Measurements from ENCODE around the gene RHOT1.
"Not testable (repeated sequence)": the region's sequence is repeated elsewhere in the genome, so short reads cannot be mapped to it uniquely, and the experiment has no call there.

RHOT1 gene

DNA sequence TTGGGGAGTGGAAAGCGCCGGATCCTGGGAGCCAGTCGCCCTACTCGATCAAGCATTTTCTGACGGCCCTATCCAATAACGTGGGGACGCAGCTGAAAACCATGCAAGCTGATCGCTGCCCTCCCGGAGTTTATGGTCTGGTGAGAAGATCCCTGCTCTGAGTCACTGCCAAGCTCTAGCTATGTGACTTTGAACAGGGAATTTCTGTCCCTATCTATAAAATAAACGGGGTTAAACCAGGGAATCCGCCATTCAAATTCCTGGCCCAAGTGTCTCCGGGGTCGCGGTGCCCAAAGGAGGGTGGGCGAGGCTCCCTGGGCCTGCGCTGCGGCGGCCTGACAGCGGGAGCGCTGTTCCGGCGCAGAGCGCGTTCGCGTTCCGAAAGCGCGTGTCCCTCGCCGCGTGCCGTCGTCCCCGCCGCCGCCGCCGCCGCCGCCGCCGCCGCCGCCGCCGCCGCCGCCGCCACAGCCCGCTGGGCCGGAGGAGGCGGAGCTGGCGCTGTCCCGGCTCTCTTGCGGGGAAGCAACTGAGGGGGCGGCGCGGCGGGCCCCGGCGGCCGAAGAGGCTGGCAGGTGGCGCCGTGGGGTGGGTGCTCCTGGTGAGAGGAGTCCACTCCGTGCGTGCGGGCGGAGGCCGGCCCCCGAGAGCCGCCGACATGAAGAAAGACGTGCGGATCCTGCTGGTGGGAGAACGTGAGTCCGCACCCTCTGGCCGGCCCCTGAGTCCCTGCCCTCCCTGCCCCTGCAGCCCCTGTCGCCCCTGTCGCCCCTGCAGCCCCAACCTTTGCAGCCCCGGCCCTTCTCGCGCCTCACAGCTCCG, at the start of gene RHOT1:
RHOT1 (plus strand) TSS at position 465 of the 819 bp plus-strand sequence; CDS start at position 656, 191 bp downstream.
- peak; percentile 55 to 62 for DNase-seq (ENCODE audit: low read depth in 2 of 2)

DNA sequence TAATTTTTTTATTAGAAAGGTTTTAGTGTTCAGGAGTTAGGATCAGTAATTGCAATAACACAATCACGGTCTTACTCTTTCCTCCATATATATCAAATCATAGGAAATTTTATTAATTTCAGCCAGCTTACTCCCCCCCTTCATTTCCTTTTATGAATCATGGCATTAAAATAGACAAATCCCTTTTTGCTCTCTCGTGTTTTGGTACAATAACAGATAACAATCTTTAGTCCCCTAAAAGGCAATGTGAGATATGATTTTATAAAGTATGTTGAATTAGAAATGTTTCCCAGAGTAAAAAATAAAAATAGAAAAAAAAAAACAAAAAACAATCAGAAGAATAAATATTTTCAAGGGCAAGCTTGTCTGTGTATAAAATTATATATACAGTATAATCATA, 42.6 kb upstream of the RHOT1 start:
- no peak for DNase-seq (ENCODE audit: low read depth in 2 of 2)

DNA sequence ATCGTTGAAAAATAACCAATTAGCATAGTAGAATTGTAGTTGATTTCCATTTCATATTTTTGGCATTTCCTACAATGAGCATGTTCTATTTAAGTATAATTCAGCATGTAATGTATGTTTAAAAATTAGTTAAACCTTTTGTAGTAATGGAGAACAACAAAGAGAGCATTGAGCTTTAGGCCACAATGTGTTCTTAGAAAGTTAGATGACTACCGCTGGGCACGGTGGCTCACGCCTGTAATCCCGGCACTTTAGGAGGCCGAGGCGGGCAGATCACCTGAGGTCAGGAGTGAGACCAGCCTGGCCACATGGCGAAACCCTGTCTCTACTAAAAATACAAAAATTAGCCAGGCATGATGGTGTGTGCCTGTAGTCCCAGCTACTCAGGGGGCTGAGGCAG, 42.0 kb upstream of the RHOT1 start:
- DNase-seq (ENCODE audit: low read depth in 2 of 2) = not testable (repeated sequence)

DNA sequence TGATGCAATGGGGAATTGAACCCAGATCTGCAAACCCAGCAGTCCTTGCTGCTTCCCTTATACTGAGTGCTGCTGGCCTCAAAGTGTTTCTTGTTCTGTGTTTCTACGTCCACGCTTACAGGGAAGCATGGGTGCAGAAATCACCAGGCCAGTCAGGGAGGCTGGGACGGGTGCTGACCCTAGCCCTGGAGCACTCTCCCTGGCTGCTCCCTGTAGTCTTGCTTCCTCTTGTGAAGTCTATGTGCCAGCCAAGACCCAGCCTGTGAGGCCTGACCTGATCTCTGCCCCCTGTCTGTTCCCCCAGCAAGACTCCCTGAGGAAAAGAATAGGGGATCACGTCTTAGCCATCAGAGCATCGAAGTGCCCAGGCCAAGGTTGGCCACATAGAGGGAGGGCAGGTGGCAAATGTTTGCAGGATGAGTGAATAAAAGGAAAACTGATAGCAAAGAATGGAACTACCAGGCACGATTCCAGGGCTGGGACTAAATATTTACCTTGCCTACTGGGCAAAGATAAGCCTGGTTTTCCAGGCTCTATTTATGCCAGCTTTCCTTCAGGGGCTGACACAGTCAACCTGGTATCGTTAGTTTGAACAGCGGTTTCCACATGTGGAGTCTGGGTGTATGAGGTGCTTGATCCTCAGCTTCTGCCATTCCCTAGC, 41.2 kb upstream of the RHOT1 start:
- no peak for DNase-seq (ENCODE audit: low read depth in 2 of 2)

DNA sequence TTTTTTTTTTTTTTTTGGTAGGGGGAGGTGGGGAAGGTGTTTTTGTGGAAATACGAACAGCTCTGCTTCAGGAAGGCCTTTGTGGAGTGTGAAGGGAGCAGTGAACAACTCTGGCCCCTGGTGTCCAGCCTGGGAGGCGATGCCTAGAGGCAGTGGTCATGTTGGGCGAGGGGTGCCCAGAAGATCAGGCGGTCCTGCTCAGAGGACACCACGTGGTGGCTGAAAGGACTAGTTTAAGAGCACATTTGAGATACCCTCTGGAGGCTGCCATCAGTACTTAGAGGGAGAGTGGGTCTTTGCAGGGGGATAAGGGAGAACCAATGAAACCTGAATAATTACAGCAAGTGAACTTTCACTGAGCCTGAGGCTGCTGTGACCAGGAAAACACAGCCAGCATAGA, 40.1 kb upstream of the RHOT1 start:
- DNase-seq (ENCODE audit: low read depth in 2 of 2) = no peak

DNA sequence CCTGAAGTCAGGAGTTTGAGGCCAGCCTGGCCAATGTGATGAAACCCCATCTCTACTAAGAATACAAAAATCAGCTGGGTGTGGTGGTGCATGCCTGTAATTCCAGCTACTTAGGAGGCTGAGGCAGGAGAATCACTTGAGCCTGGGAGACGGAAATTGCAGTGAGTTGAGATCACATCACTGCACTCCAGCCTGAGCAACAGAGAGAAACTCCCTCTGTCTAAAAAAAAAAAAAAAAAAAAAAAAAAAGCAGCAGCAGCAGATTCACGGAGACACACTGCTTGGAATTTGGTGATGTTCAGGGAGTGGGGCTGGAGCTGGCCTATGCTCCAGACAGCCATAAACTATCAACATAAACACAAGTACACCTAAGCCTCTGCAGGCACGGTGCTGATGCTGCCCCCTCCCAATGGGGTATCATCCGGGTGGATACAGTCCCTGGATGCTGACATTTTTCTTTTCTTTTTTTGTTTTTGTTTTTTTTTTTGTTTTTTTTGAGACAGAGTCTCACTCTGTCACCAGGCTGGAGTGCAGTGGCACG, 39.6 kb upstream of the RHOT1 start:
- no peak for DNase-seq (ENCODE audit: low read depth in 2 of 2)

DNA sequence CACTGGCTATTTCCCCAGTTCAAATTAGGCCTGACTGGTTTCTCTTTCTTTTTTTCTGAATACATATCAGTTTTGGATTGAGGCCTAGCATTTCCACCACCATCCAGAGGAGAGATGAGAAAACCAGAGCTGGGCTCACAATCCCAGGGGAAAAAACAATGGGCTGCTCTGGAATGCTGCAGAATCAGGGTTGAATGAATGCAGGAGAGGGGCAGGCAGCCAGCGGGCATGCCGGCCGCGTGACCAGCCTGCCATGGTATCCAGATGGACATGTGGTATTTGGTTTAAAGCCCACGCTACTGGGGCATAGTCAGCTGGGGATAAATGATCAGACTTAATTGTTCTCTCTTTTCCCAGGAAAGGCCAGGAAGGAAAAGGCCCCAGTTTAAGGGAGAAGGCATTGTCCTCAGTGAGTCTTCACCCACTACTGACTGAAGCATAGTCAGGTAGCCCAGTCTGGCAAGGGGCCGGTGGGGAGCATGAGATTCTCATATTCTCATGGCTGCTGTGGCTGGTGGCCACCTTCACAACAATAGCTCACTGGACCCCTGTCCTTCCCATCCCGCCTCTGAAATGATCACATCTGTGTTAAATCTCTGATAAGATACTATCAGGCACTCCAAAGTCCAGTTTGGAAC, 38.7 kb upstream of the RHOT1 start:
- DNase-seq (ENCODE audit: low read depth in 2 of 2) = no peak

DNA sequence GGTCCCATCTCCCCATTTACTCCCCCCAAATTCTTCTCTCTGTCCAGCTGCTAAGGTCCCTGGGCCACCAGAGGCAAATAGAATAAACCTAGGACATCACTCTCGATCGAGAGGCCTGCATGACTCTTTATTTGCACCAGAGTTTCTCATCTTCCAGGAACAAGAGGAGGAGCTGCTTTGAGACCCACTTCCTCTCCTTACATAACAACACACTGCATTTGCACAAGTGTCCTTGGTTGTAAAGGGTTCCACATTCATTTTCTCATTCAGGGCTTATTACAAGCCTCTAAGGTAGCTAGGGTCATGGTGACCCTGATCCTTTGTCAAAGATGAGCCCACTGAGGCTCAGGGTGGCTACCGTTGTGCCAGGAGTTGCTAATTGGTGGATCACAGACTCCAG, 38.1 kb upstream of the RHOT1 start:
- no peak for DNase-seq (ENCODE audit: low read depth in 2 of 2)

DNA sequence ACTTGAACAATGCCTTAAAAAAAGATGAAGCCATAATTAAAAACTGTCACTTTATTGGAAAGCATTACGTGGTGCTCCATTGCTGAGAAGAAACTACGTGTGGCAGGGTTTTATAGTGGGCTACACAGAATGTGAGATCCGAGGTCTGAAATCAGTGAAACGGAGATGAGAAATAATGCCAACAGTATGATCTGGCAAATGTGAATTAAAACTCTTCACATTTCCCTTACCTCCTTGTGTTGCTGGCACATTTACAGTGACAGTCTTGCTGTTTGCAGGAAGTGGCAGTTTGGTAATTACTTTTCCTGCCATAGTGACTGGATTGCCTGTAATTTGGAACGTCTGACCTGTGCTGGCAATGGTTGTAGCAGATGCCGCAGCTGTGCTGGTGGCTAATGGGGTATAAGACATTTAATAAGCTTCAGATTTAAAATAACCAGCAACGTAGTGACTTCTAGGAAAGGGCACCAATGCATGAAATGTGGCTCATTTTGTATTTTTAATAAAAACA, 35.8 kb upstream of the RHOT1 start:
- not testable (repeated sequence) for DNase-seq (ENCODE audit: low read depth in 2 of 2)

DNA sequence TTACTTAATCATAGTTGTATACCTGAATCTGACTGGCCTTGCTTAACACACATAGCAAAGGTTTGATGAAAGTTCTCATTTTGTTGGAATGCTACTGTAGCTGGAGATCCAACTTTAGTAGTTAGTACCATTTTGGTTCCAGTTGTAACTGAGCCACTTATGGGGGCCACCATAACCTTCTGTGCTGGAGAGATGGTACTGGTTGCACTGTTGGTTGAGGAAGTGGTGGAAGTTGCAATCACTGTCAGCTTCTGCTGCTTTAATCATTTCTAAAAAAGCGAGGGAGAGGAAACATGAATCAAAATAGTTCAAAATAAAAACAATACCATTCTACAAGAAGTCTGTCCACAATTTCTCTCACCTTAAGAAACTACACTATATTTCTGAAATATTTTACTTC, 35.1 kb upstream of the RHOT1 start:
- not testable (repeated sequence) for DNase-seq (ENCODE audit: low read depth in 2 of 2)

DNA sequence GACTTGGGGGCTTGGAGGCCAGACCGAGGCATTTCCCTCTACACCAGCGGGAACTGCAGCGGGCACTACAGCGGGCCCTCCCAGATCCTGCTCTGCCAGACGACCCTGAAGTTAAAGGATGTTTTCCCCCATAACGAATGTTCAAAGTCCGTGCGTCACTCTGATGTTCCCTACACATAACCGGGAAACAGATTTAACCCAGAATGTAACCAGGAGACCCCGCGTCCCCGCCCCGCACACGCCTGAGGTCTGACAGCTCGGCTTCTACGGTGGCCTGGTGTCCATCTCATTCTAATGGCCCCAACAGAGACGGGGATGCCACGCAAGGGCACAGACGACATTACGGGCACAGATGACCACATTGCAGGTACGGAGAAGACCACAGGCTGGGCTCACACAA, 31.7 kb upstream of the RHOT1 start:
- no peak for DNase-seq (ENCODE audit: low read depth in 2 of 2)

DNA sequence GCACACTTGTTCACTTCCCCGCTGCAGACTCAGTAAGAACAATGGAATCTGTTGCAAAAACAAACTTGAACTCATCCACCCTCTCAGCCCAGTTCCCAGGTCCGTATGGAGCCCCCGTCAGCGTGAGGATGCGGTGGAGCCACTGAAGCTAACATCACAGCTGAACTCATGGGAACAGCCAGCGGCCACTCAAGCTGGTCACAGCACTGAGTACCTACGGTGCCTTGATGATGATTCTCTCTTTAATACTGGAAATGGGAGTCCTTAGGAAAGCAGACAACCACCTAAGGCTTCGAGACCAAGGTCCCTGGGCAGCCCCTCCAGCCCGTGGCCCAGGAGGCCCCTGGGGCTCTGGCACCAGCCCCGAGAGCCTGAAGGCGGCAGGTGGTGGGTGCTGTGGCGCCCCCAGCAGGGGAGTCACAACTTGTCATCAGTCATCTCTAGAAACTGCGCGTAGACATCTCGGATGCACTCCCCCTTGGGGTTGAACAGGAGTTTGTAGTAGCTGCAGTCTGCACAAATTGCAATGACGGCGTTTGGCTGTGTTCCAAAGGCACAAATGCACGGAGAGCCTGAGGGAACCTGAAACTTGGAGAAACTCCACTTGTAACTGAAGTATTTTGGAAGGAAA, 31.0 kb upstream of the RHOT1 start:
- no peak for DNase-seq (ENCODE audit: low read depth in 2 of 2)

DNA sequence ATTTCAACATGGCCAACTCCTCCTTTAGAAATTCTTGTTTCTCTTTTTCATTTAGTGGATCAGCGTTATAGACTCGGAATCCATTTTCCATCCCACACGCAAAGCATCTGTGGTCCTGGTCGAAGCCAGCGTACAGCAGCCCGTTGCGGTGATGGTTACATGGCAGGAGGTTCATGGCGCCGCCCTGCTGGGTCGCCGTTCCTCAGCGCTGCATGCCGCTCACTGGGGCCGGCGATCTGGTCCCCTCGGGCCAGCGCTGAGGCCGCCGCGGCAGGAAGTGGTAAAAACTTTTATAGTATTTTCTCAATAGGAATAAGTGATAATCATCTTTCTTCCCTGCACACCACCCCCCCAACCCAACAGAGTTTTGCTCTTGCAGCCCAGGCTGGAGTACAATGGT, 29.9 kb upstream of the RHOT1 start:
- no peak for DNase-seq (ENCODE audit: low read depth in 2 of 2)

DNA sequence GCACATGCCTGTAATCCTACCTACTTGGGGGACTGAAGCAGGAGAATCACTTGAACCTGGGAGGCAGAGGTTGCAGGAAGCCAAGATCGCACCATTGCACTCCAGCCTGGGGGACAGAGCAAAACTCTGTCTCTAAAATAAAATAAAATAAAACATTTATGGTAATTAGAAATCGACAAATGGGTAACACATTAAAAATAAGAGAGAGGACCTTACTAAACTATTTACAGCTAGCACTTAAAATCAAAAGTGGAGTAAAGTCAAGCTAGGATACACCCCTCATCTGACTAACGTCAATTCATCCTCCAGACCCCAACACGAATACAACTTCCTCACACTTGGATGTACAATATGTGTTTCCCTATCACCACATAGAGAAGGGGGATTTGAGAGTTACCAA, 27.8 kb upstream of the RHOT1 start:
- DNase-seq (ENCODE audit: low read depth in 2 of 2) = no peak

DNA sequence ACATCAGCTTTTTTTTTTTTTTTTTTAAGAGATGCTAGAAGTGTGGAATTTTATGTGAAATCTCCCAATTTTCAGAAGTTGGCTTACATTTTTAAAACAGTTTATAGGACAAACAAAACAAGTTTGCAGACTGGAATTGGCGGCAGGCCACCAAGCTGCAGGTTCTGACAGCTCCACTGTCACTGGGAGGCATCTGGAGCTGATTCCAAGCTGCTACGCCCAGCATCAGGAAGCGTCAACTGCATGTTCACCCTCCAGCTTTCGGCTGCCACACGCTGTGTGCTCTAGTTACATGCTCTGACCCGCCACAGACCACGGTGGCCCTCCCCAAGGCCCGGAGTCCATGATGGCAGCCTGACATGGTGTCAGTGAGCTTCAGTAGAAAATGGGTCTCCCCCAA, 26.8 kb upstream of the RHOT1 start:
- not testable (repeated sequence) for DNase-seq (ENCODE audit: low read depth in 2 of 2)

DNA sequence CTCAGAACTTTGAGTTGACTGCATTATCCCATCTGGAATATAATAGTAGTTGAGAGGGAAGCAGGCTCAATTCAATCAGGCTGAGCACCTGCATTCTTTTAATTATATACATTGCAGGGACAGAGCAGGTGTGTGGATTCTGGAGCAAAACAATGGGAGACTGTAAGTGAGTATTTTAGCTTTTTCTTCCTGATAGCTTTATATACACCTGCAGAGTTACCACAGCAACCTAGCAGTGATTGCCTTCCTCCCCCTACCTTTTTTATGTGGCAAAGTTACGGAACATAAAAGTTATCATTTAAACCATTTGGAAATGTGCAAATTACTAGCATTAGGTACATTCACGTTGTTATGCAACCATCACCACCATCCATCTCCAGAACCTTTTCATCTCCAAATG, 25.4 kb upstream of the RHOT1 start:
- DNase-seq (ENCODE audit: low read depth in 2 of 2) = no peak

DNA sequence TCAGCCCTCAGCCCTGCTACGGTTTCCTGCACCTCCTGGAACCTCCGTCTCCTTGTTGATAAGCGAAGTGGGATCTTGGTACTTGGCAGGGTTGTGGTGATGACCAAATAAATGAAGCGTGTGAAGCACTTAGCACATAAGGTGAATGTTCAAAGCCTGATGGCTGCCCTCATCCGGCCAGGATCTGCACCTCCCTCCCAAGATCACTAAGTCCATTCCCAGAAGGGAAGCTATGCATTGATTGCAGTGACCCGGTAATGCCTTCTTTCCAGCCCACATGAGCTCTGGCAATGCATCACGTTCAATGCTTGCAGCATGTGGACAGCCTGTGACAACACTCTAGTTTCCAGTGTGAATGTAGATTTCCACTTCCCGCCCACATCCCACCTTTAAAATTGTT, 24.9 kb upstream of the RHOT1 start:
- DNase-seq (ENCODE audit: low read depth in 2 of 2) = no peak

DNA sequence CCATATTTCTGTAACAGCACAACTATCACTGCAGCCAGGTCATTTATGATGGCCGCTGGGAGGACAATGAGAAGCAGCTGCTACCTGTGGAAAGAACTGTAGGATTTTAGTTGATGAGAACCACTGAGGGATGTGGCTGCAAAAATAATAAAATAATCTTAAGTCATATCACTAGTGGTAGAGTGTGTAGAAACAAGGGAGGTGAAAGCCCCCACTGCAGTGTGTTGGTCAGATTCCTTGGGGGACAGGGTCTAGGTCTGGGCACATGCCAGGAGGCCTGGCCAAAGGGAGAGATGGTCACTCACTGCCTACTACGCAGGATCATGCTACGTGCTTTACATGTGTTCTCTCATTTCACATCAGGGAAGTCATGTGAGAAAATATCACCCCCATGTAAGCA, 24.2 kb upstream of the RHOT1 start:
- not testable (repeated sequence) for DNase-seq (ENCODE audit: low read depth in 2 of 2)

DNA sequence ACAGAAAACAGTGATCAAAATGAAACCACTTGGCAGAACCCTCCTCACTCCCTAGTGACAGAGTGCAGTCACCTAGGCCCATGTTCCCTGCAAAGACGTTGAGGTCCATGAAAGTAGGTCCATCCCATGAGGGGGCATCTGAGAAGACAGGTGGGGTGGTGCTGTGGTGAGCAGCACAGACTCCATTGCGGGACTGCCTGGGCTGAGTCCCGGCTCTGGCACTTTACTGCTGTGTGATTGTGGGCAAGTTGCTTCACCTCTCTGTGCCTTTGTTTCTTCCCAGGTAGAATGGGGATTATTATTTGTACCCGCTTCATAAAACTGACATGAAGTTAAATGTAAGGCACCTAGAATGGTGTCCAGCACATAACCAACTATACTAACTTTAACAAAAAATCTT, 23.5 kb upstream of the RHOT1 start:
- no peak for DNase-seq (ENCODE audit: low read depth in 2 of 2)

DNA sequence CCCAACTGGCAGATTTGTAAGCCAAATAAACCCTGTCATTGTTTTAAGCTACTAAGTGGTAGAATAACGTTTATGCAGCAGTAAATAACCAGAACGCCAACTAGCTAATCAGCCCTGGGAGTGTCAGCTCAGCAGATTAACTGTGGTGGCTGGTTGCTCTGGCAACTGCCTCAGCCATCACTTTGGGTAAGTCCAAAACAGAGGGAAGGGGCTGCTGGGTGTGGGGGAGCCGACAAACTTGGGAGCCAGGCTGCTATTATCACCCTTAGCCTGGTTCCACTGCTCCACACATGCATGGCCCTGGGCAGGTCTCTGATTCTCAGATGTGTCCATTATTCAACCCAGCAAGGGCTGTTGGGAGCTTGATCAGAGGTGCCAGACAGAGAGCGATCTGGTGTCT, 22.2 kb upstream of the RHOT1 start:
- DNase-seq (ENCODE audit: low read depth in 2 of 2) = no peak

DNA sequence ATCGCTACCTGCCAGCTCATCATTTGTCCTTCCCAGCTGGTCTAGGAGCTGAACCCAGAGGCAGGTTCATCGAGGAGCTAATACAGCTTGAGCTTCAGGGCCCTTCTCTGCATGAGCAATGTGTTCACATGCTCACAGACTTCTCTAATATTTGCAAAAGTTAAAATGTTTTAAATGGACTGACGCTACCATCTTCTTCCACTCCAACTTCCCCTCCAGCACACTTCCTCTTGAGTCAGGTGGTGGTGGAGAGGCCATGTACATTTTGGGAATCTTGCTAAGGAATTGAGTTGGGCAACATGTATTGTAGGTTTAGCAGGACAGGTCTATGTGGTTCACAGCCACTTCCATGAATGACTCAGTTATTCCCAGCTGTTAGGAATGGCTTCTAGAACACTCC, 21.6 kb upstream of the RHOT1 start:
- no peak for DNase-seq (ENCODE audit: low read depth in 2 of 2)

DNA sequence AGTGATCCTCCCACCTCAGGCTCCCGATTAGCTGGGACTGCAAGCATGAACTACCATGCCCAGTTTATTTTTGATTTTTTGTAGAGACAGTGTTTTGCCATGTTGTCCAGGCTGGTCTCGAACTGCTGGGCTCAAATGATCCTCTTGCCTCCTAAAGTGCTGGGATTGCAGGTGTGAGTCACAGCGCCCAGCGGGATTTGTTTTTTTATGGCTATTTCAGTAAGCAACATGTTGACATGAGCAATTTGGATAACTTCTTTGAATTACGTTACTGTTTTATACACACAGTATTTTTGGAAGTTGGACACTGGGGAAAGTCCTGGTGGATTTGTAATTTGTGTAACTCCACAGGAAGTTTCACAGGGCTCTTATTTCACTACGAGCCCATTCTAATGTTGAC, 18.5 kb upstream of the RHOT1 start:
- no peak for DNase-seq (ENCODE audit: low read depth in 2 of 2)
